CMK (cell line): Measurements from ENCODE around the gene WIPI1.
"Not testable (repeated sequence)": the region's sequence is repeated elsewhere in the genome, so short reads cannot be mapped to it uniquely, and the experiment has no call there.

Source experiments
- DNase-seq: peaks from one replicate; pipeline ENCODE4 v3.0.0-alpha.2; 2010; ENCODE audit warnings: low read depth

WIPI1 gene

GRCh38 chr17:68383443-68384321, 73.6 kb downstream of the WIPI1 start:
- no peak for DNase-seq

GRCh38 chr17:68383120-68383442, 74.2 kb downstream of the WIPI1 start:
- no peak for DNase-seq

- DNase-seq = no peak
Observed at GRCh38 chr17:68382582-68383085, 74.7 kb downstream of the WIPI1 start.

- DNase-seq = no peak
Observed at GRCh38 chr17:68381076-68381900, 76.0 kb downstream of the WIPI1 start.

- no peak for DNase-seq
Observed at GRCh38 chr17:68379692-68380677, 77.3 kb downstream of the WIPI1 start.

GRCh38 chr17:68379177-68379510, 78.2 kb downstream of the WIPI1 start:
- no peak for DNase-seq

- no peak for DNase-seq
Observed at GRCh38 chr17:68378268-68379176, 78.8 kb downstream of the WIPI1 start.

GRCh38 chr17:68377771-68378267, 79.5 kb downstream of the WIPI1 start:
- DNase-seq = no peak

- DNase-seq = not testable (repeated sequence)
Observed at GRCh38 chr17:68376178-68376577, 81.1 kb downstream of the WIPI1 start.

GRCh38 chr17:68375566-68375965, 81.7 kb downstream of the WIPI1 start:
- no peak for DNase-seq
